NCI-H2196 treated with DMSO at 0.1 percent for 48 hours (cell line): ENCODE measurements around the gene SCFD2.
"Not testable (repeated sequence)": the region's sequence is repeated elsewhere in the genome, so short reads cannot be mapped to it uniquely, and the experiment has no call there.

Experiments used
- DNase-seq: peaks from one replicate; lab custom pipeline; 2025; ENCODE audit not compliant: unreplicated experiment; lab: John Stamatoyannopoulos, UW

SCFD2 gene

DNA sequence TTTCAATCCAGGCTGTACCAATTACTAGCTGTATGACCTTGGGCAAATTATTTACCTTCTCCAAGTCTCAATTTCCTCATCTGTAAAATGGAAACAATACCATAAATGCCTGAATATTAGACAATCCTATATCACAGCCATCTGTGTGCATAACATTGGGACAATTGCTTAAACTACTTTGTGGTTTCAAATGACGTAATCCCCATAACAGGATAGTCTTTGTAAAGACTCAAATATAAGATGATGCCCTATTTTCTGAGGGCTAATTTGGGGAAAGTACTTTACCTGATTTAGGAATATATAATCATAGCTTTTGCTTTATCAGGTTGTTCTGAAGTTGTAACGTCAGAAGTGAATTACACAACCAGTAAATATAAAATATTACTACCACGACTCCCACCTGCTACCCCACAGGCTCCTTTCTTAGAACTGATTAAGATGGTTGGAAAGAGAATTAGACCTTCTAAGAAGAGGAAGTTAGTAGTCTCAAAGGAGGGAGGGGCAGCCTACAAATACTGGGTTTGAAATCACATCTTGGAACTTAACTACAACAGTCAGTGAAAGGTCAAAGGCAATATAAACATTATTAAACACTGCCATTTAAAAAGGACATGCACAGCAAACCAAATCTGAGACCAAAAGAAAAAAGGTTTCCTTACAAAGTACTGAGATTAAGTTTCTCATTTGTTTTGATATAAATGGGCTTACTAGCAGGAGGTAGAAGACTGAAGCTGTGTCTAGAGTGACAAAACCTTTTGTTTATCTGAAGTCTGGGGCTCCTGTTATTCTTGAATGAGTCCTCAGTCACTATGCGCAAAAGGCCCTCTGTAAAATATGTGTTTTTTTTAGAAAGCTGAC lies 215.0 kb downstream of the SCFD2 start:
- no peak for DNase-seq

DNA sequence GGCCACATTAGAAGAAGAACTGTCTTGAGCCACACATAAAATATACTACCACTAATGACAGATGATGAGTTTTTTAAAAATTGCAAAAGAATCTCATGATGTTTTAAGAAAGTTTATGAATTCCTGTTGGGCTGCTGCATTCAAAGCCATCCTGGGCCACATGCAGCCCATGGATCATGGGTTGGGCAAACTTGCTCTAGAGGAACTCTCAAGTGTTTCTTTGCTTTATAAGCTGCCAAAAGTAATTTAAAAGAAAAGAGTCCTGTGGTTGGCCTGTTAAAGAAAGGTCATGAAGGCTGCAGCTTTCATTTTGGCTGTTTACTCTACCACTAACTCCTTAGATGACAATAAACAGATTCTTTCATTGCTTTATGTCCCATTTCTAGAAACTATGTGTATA lies 218.2 kb downstream of the SCFD2 start:
- no peak for DNase-seq

DNA sequence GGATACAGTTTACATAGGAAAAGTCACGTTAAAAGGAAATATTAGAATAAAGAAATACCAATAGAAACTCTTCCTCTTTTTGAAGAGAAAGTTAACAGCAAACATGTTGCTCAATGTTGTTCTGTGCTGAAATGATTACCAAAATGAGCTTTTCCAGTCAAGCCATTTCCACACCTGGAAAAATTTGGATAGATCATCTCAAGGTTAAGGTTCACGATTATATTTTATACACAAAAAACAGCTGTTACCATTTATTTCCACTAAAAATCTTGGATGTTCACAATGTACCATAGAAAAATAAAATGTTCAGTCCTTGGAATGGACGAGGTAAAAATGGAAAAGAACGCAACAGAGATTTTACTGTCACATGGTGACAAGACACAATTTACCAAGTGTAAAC lies 218.7 kb downstream of the SCFD2 start:
- no peak for DNase-seq

DNA sequence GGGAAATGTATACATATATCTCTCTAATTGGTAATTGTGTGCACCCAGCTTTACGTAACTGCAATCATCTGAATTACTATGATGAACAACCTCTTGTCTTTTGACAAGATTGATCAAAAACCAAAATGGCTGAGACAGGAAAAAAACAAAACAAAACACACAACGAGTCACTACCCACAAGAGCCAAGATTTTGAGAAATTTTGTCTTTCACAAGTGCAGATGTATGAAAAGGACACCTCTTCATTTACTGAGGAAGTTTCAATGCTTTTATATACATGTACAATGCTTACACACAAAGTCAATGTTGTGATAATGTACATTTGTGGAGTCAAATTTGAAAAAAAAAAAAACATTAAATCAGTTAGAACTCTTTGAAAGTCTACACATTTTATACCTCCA lies 224.6 kb downstream of the SCFD2 start:
- no peak for DNase-seq

DNA sequence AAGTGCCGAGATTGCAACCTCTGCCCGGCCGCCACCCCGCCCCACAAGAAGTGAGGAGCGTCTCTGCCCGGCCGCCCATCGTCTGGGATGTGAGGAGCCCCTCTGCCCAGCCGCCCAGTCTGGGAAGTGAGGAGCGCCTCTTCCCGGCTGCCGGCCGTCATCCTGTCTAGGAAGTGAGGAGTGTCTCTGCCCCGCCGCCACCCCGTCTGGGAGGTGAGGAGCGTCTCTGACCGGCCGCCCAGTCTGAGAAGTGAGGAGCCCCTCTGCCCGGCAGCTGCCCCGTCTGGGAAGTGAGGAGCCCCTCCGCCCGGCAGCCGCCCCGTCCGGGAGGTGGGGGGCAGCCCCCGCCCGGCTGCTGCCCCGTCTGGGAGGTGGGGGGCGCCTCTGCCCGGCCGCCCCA lies 226.6 kb downstream of the SCFD2 start:
- DNase-seq, result not testable (repeated sequence)

DNA sequence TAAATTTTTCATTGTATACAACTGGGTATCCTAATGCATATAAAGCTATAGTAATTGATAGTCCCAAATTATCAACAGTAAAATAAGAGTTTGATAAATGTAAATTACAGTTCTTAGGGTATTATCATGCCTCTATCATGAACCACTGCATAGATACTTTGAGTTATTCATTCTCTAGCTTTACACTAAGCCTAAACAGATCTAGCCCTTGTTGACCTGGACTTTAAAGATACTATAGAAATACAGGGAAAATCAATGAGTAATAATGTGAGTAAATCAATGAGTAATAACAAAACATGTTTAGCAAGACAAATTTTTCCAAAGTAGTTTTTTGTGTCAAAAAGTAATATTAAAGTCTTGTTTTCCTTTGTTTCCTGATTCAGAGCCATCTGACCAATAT lies 228.4 kb downstream of the SCFD2 start:
- DNase-seq, result no peak

DNA sequence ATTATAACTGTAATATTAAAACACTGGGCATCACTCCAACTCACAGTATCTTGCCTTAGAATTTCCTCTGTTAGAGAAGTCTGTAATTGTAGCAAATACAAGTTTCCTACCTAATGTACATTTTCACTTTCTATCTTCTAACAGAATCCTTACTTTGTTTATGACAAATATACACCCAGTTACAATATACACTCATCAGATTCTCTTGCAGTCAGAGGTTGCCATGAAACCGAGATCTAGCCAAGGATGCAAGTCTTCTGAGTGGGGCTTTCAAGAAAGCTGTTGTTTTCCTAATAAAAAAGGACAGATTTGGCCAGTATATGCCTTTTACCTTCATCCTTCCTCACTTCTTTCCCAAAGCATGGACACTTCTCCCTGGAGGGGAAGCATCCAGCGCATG lies 228.9 kb downstream of the SCFD2 start:
- DNase-seq, result no peak

DNA sequence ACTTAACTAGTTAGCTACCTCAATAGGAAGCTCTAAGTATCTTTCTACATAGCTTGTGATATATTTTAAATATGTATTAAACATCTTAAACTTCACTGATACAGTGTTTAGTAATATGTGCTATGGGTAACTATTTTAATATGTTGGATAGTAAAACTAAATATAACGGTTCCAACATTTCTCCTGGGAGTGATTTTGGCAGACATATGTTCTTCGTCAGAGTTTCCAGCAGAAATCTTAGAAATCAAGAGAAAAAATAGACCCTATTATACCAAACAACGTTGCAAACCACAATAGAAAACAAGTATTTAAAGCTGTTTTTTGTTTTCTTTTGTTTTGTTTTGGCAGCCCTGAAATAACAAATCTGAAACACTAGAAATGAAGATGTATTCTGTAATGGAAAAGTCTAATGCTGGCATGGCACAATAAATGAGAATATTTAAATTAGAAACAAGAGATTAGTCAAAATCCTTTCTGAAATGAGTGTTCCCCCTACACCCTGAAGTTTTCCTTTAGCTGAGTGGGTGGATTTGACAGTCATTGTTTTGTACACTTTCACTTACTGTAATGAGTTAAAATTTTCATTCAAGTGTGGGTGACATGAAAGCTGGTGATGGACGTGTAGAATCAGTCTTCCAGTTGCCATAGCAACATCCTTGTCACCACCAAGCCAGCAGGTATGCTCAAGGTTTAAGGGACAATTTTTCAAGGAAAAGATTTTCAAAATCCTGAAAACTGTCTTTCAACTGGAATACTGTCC lies 233.5 kb downstream of the SCFD2 start:
- no peak for DNase-seq

DNA sequence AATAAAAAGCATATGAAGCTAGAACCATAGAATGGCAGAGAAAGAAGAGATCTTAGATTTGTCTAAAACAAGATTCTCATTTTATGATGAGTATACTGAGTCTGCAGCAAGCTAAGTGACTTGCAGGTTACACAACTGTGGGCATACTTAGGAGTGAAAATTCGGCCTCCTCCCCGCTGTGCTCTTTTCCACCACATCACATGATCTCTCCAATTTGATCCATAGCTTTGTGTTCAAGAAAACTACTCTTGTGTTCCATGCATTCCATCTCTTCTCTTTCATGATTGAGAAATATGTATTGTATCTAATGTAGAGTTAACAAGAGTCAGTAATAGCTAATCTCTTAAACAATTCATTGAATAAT lies 234.3 kb downstream of the SCFD2 start:
- DNase-seq, result no peak

DNA sequence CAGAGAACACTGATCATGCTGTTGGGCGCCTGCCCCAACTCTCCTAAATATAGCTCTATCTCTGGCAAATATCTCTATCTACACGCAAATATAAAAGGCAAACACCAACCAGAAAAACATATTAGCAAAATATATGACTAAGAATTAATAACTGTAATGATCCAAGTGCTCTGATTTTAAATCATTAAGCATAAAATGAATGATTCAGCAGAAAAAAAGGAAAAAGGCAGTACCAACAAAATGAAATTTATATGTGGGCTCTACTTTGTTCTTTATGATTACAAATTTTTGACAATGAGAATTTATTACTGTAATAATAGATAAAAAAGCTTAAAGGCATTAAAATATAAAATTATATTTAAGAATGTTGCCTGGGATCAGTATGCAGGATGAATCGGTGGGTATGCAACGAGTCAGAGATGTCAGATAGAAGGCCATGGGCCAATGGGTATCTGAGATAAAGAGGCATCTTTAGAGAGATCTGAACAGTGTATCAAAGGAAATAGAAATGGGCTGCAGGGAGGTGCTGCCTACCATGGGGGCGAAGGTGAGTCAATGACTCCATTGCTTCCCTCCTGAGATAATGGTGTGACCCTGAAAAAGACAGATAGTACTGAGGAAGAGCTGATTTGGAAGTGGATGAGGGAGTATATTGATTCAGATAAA lies 234.8 kb downstream of the SCFD2 start:
- DNase-seq, result no peak

DNA sequence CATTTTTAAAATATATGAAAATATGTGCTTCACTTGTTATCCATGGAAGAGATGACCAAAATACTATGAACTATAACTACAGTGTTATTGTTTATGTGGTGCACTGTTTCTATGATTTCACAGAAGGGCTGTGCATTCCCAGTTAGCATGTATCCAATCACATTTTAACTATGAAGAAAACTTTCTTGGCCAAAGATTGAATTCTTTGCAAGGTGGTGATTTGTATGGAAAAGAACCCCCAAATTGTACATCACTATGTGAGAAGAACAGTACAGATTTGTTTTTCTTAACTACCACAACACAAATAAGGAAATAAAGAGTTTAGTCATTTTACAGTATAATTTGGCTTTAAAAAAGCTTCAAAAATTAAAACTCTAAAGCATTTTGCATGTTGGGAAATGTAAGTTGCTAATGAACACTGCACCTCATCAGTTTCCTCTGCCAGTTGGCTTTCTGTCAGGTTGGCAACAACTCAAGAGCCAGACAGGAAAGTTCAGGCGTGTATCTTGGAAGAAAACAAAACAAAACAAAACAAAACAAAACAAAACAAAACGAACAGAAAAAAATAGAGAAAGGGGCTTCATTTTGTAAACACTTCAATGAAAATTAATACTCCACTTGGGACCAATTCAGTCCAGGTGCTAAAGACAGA lies 237.0 kb downstream of the SCFD2 start:
- DNase-seq, result no peak

DNA sequence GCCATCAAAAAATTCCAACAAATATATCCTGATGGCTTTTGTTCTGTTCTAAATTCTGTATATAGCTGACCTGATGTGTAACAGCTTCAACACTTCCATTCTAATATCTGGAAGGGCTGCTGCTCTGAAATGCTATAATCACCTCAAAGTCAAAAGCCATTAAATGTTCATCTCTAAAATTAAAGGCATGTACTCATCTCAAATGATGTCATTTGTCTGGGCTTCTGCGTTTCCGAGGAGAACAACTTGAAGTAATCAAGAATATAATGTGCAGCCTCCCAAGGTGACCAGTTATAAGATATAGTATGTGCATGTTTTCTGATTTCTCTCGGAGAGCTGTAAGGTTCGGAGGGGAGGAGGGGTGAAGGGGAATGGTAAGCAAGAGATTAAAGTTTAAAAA lies 237.6 kb downstream of the SCFD2 start:
- no peak for DNase-seq

DNA sequence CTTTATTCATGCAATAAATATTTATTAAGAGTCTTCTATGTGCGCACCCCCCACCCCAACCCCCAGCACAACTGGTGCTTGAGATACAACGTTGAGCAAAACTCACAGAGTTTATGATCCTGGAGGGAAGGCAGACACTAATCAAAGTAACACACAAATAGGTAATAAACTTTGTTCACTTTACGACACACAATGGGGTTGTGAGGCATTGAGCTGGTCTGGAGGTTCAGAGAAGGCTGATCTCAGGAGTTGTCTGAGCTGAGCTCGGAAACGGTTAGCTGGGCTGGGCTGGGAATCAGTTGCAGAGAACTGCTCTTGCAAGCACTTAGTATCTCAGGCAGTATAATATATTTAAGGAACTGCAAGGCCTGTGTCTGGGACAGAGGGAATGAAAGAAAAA lies 238.5 kb downstream of the SCFD2 start:
- no peak for DNase-seq

DNA sequence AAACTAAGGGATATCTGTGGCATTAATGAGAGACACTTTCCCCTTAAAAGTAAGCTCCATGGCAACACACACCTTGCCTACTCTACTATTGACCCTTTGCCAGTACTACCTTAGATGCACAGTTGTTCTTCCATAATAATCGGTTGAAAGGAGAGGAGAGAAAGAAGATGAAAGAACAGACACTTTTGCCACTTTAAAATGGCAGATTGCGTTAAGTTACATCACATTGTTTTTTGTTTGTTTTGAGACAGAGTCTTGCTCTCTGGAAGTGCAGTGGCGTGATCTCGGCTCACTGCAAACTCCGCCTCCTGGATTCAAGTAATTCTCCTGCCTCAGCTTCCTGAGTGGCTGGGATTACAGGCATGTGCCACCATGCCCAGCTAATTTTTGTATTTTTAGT lies 239.8 kb downstream of the SCFD2 start:
- no peak for DNase-seq

DNA sequence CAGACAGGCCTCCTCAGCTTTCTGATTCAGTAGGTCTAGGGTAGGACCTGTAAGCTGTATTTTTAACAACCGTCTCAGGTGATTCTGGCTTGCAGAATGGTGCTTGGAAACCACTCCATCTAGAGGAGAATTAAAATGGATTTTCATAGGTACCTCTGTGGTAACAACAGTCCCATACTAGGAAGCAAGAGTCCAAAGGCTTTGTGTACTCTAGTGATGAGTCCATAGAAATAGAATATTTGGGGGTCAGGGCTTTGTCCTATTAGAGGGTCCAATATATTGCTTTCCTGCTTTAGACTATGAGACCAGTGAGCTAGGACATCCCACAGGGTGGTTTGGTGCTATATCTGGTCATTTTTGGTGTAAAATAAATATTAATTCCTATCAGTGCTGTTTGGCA lies 242.0 kb downstream of the SCFD2 start:
- DNase-seq, result no peak

DNA sequence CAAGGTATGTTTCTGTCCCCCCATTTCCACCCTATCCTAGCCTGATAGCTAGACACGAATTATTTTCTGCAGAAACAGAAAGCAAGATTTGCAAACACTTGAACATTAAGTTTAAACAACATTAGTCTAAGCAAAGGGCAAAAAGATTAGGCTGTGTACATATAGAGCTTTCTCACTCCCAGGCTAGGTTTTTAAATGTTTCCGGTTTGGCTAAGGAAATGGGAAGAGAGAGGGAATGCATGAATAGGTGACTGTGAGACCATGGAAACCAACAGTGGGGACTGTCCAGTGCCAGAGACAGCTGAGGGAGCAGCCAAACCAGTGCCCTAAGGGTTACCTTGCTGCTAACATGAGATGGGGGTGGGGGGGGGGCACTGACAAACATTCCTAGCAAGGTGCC lies 242.7 kb downstream of the SCFD2 start:
- no peak for DNase-seq

DNA sequence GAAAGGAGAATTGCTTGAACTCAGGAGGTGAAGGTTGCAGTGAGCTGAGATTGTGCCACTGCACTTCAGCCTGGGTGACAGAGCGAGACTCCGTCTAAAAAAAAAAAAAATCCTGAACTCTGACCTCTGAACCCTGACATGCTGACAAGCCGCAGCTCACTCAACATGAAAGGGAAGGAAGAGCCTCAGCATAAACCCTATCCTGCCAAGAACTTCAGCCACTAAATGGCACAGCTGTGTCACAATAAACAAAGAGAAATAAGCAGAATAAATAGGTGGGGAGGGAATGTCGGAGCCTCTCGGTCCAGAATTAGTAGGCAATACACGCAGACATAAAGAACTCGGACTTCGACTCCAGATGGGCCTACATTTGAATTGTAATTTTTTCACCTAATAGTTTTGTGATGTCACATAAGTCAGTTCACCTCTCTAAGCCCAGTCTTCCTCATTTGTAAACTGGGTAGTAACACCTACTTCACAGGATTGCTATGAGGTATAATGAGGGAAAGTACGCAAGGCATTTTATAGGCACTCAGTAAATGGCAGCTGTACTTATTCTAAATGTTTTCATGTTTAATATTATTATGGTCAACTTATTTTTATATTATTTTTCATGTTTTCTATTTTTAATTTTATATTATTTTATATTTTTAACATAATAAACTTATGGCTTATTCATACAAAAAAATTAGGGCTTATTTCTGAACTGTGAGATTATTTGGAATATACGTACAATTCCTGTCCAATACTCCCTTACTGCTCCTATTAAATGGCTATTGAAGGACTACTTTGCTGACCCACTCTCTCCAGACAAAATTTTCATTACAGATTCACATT lies 243.4 kb downstream of the SCFD2 start:
- no peak for DNase-seq

DNA sequence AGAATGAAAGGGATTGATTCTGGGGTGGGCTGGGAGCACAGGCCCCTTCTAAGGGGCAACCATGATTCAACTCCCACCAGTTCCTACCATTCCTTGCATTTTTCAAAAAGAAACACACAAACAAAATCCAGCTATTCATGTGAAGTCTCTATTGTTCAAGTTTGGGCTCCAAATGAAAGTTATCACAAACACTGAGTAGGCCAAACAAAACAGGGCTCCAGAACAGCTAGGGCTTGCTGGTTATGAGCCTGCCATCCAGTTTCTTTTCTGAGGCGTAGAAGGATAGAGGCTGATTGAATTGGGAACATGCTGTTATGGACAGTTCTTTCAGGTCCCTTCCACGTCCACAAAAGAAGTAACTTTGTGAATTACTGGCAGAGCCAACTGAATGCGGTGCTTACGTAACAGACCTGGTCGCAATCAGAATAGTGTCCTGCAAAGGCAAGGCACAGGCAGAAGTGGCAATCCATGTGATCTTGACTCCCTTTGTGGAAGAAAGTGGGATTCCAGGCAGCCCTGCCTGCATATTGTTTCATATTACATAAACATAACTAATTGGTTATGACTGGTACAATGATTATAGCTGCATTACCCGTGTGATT lies 244.5 kb downstream of the SCFD2 start:
- DNase-seq, result no peak

DNA sequence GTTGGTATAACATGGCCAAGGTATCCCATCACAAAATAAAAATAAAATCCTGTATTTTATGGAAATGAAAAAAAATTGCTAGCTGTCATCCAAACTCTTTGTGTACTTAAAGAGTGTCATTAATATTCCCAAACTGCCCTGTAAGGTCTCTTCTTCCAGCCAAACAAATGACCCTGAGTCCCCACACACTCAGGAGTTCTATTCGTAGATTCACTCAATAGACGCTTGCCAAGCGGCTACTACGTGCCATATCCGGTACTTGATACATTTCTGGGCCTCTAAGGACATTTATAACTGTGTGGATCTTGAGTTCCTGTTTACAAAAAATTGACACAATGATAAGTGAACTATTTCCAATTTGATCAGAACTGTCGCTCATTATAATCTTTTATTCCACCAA lies 245.1 kb downstream of the SCFD2 start:
- DNase-seq, result no peak

DNA sequence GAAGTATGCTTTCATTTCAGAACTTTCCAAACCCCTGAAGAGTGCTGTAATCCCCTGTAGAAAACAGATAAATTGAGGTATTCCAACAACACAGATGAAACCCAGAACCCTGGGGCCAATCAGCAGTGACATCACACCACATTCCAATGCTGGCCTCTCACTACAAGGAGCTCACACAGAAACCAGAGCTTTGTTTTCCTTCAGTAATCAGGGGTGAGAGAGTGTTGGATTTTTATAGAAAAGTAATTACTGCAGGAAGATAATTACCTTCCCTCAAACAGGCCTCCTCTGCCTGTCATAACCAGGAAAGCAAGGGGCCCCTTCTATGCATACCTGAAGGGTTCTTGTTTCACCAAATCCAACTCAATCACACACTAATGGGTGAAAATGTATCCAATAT lies 246.2 kb downstream of the SCFD2 start:
- DNase-seq, result no peak
